ENCODE results near the gene KLRC4. TPM values are rescaled to one million over a fixed set of nuclear protein-coding genes. Genes with fewer than 3 reads are reported as not detected.

KLRC4 gene
- total and polyA plus RNA-seq, 2 of the 8 experiments (the other 6 are each of a cell fraction or from before 2014, with no cell fraction given): not detected

- Histone ChIP-seq H3K4me1 (replicated peaks in 1 of 4; ENCODE audit: control insufficient read depth in 3 of 4, insufficient read depth in 4 of 4, low read length in 3 of 4) (no peaks in the 10 kb centered on the region), H3K36me3 (ENCODE audit: control insufficient read depth in 2 of 4, insufficient read depth in 4 of 4, low read length in 3 of 4) (no peaks in the 10 kb centered on the region), H2BK20ac (ENCODE audit: low read length) (no peak overlapping the region), H3K27me3 (replicated peaks in 1 of 4; ENCODE audit: control insufficient read depth in 3 of 4, extremely low read depth in 1 of 4, insufficient read depth in 3 of 4, low read length in 3 of 4) (no peaks in the 10 kb centered on the region), H3K79me1 (ENCODE audit: low read depth, low read length) (no peaks in the 10 kb centered on the region), H3K9ac (replicated peaks in 1 of 4; ENCODE audit: extremely low read depth in 1 of 4, low read depth in 3 of 4, low read length in 3 of 4) (no peak overlapping the region), H3K9me3 (ENCODE audit: insufficient read depth in 2 of 2, low read depth in 1 of 2, low read length in 1 of 2) (no peaks in the 10 kb centered on the region), H2AFZ (ENCODE audit: low read length) (no peak overlapping the region), H2BK12ac (ENCODE audit: low read depth, low read length) (no peak overlapping the region), H2AK5ac (ENCODE audit: low read depth, low read length) (no peak overlapping the region), H3K23me2 (ENCODE audit: low read depth, low read length) (no peaks in the 10 kb centered on the region), H3K4me2 (ENCODE audit: insufficient read depth in 1 of 2, low read depth in 2 of 2, low read length in 2 of 2) (no peak overlapping the region), H3K4ac (replicated peaks; ENCODE audit: insufficient read length, low read depth, low read length) (no peak overlapping the region), H3K79me2 (ENCODE audit: control insufficient read depth in 1 of 2, insufficient read depth in 2 of 2, low read length in 2 of 2) (no peaks in the 10 kb centered on the region), H3K4me3 (ENCODE audit: extremely low read depth in 1 of 4, insufficient read depth in 2 of 4, low read depth in 3 of 4, low read length in 4 of 4) (no peak overlapping the region), H4K5ac (ENCODE audit: insufficient read length, low read depth, low read length) (no peak overlapping the region), H2BK15ac (ENCODE audit: low read length) (no peak overlapping the region), H2BK120ac (replicated peaks; ENCODE audit: low read depth, low read length) (no peak overlapping the region), H4K20me1 (replicated peaks in 1 of 2; ENCODE audit: control insufficient read depth in 1 of 2, insufficient read depth in 2 of 2, low read length in 2 of 2) (no peaks in the 10 kb centered on the region), H3K23ac (ENCODE audit: insufficient read length) (no peak overlapping the region), H3K18ac (ENCODE audit: extremely low read depth, low read length) (no peak overlapping the region), H4K91ac (replicated peaks; ENCODE audit: insufficient read length, low read length) (no peak overlapping the region), H3K27ac (ENCODE audit: low read depth, low read length) (no peak overlapping the region), H3K56ac (replicated peaks; ENCODE audit: insufficient read length, low read depth, low read length) (no peak overlapping the region), H2BK5ac (ENCODE audit: low read depth, low read length) (no peak overlapping the region), H3K14ac (ENCODE audit: insufficient read length) (no peak overlapping the region), H4K8ac (ENCODE audit: extremely low read depth, insufficient read depth, low read length) (no peak overlapping the region)
- no peak for DNase-seq (ENCODE audit: low read depth in 1 of 2, low spot score in 2 of 2)
- POLR2A ChIA-PET (ENCODE audit: partially characterized antibody): no interaction called here
- CTCF ChIA-PET (ENCODE audit: partially characterized antibody): interaction anchor here (1.2 kb wide), 1 partner anchor 20 kb away, joined by 4 read pairs; no protein-coding TSS in a partner anchor
- no peak for FAIRE-seq
- WGBS, 2 experiments (ENCODE audit: extremely low coverage in 1 of 2, insufficient coverage in 1 of 2, insufficient read length in 1 of 2, insufficient replicate concordance in 2 of 2, low coverage in 1 of 2, low lambda C conversion rate in 2 of 2, missing lambda C conversion rate in 1 of 2): 87% methylated on average over 1 of the region's 1 CpG; no CpG with 5 or more reads in 1 of the 2 experiments
- TF ChIP-seq TEAD4 (IDR thresholded peaks at IDR 0.05; ENCODE audit: low read depth, low read length) (no peak), SRF (IDR thresholded peaks at IDR 0.05; ENCODE audit: low read depth, low read length) (no peak), CREB1 (IDR thresholded peaks at IDR 0.05) (no peak), RAD21 (IDR thresholded peaks at IDR 0.05 in 1 of 2, conservative IDR thresholded peaks at IDR 0.05 in 1 of 2; ENCODE audit: low read depth in 2 of 2, low read length in 2 of 2) (no peak), YY1 (IDR thresholded peaks at IDR 0.05; ENCODE audit: low read depth, low read length) (no peak), POU5F1 (IDR thresholded peaks at IDR 0.05; ENCODE audit: low read depth, low read length) (no peak), SAP30 (IDR thresholded peaks at IDR 0.05; ENCODE audit: insufficient read depth, insufficient replicate concordance, low read length) (no peak), CHD1 (IDR thresholded peaks at IDR 0.05; ENCODE audit: low read depth, low read length) (no peak), RFX5 (IDR thresholded peaks at IDR 0.05; ENCODE audit: borderline replicate concordance, low read depth, low read length) (no peak), EGR1 (IDR thresholded peaks at IDR 0.05; ENCODE audit: borderline replicate concordance, low read depth, low read length) (no peak), SIX5 (IDR thresholded peaks at IDR 0.05; ENCODE audit: low read depth, low read length) (no peak), BRCA1 (IDR thresholded peaks at IDR 0.05; ENCODE audit: low read depth, low read length) (no peak), SP4 (IDR thresholded peaks at IDR 0.05; ENCODE audit: low read length) (no peak), ZNF274 (IDR thresholded peaks at IDR 0.05; ENCODE audit: borderline replicate concordance, extremely low read depth, low read length) (no peak), MAX (IDR thresholded peaks at IDR 0.05) (no peak)
These were observed 22.7 kb downstream of the KLRC4 start for GRCh38 chr12:10386857-10387256.

All from H1 (cell line).